Uterus (tissue), 4 donors: ENCODE results near the gene GRK3. TPM values are rescaled to one million over a fixed set of nuclear protein-coding genes. Genes with fewer than 3 reads are reported as not detected.

Experiments used
- DNase-seq, 2 donors: peaks; one replicate each; pipeline ENCODE4 v3.0.0-alpha.2; 2019 to 2020
- H3K27ac ChIP-seq, 2 donors: fragments of 200-600 bp; sonication (generic); 1 replicate in 1 of 2; 2 replicates in 1 of 2; pipeline ENCODE4 v1.5.1; 2016 to 2018
- H3K27me3 ChIP-seq, 2 donors: fragments of 200-600 bp; sonication (generic); one replicate each; pipeline ENCODE4 v1.5.1; 2018 to 2019; ENCODE audit warnings: control low read depth in 1 of 2
- H3K36me3 ChIP-seq, 2 donors: fragments of 200-600 bp; sonication (generic); one replicate each; pipeline ENCODE4 v1.5.1; 2019; ENCODE audit warnings: control low read depth in 1 of 2
- H3K4me1 ChIP-seq, 2 donors: fragments of 200-600 bp; sonication (generic); one replicate each; pipeline ENCODE4 v1.5.1; 2018 to 2019; ENCODE audit warnings: control low read depth in 1 of 2
- H3K4me3 ChIP-seq, 2 donors: fragments of 200-600 bp; sonication (generic); 1 replicate in 1 of 2; 2 replicates in 1 of 2; pipeline ENCODE4 v1.5.1; 2018 to 2019; ENCODE audit warnings: mild to moderate bottlenecking in 1 of 2
- H3K9me3 ChIP-seq, 2 donors: fragments of 200-600 bp; sonication (generic); one replicate each; pipeline ENCODE4 v1.5.1; 2019; ENCODE audit warnings: control low read depth in 1 of 2
- POLR2A ChIP-seq, 2 donors: fragments of 450-650 bp; IDR thresholded peaks; one replicate each; pipeline ENCODE4 v1.6.1; 2016; ENCODE audit warnings: antibody characterized with exemption in 2 of 2, mild to moderate bottlenecking in 1 of 2, moderate library complexity in 1 of 2
- intact Hi-C: fragments of 100-400 bp; cut with DNase I; formaldehyde crosslinking; loops from one replicate; pipeline ENCODE4 v1.15.1; 2023; ENCODE audit warnings: low total_unique reads
- total RNA-seq, 4 donors: library from RNA; depleted of rRNA in 3 of 4; stranded (reverse); fragments of >200 nt in 3 of 4; gene quantifications; one replicate each; pipeline versions ENCODE4 v1.1.0 to v1.2.4, GENCODE V29; 2014 to 2023
- TF ChIP-seq, protein P1 (sequence below), 4 experiments: fragments of 200-600 bp in 2 of 4; fragments of 450-650 bp in 2 of 4; sonication (generic) in 2 of 4; IDR thresholded peaks; one replicate each; pipeline ENCODE4 v1.5.1; 2016 to 2019; ENCODE audit warnings: antibody characterized with exemption in 4 of 4, mild to moderate bottlenecking in 2 of 4, moderate library complexity in 1 of 4
- donor health status: DM: yes; HTN: yes; CAD: no.

The GRK3 gene
- total RNA-seq, 4 donors from 2014 or later, result 1.3 to 15.8 (median 8.9) TPM

DNA sequence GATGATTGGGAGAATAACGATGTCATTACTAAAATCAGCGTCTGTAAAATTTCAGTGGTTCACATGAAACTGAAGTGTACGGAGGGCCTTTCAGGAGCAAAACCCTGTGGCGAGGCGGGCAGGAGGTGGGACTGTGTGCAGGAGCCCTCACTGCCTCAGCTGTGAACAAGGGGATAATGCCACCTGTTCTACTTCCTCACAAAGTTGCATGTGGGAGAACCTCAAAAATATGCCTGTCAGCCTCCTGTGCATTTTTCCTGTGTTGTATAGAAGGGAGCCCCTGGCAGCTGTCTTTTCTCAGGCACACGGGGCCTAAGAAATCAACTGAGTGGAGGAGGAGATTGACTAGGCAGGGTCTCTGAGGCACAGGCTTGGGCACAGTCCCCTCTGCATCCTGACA lies 134.5 kb downstream of the GRK3 start:
- TF ChIP-seq POLR2A (IDR thresholded peaks at IDR 0.05), result no peak
- TF ChIP-seq, protein P1, sequence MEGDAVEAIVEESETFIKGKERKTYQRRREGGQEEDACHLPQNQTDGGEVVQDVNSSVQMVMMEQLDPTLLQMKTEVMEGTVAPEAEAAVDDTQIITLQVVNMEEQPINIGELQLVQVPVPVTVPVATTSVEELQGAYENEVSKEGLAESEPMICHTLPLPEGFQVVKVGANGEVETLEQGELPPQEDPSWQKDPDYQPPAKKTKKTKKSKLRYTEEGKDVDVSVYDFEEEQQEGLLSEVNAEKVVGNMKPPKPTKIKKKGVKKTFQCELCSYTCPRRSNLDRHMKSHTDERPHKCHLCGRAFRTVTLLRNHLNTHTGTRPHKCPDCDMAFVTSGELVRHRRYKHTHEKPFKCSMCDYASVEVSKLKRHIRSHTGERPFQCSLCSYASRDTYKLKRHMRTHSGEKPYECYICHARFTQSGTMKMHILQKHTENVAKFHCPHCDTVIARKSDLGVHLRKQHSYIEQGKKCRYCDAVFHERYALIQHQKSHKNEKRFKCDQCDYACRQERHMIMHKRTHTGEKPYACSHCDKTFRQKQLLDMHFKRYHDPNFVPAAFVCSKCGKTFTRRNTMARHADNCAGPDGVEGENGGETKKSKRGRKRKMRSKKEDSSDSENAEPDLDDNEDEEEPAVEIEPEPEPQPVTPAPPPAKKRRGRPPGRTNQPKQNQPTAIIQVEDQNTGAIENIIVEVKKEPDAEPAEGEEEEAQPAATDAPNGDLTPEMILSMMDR (IDR thresholded peaks at IDR 0.05), result no peak
- intact Hi-C loops, result no loop called here
- H3K9me3 ChIP-seq, result no peaks in the 10 kb centered on the region
- DNase-seq, result no peak
- H3K4me1 ChIP-seq, result no peaks in the 10 kb centered on the region
- H3K4me3 ChIP-seq, result no peak overlapping the region
- H3K27ac ChIP-seq, result no peak overlapping the region
- no peaks in the 10 kb centered on the region for H3K36me3 ChIP-seq
- H3K27me3 ChIP-seq, result no peaks in the 10 kb centered on the region

DNA sequence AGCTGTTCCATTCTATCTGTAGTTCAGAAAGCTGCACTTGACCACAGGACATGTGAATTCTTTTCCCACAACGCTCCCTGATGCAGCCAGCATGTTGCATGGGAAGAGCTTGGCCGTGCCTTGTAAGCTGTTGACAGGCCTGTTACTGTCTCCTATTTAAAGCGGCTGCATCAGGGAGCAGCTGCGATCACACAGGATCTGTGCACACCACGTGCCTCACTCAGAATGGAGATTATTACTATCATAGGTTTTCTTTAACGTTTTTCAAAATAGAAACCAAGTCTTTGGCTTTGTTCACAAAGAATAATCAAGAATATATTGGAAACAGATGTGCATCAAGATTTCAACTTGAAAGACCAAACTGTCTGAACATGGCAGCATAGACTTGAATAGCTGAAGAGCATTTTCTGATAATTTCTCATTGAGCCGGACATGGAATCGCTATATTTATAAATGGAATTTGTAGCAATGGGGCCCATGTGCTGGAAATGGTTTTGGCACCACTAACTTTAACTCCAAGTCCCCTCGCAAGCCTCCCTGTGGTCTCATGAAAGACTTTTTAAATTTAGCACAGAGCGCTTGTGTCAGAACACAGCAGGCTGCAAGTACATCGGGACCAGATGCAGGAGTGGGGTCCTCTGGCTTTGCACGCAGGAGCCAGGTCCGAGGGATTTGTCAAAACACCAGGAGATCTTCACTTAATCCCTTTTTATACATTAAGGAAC lies 136.7 kb downstream of the GRK3 start:
- peak in 1 of 2 donors; percentile 46 for DNase-seq
- no peaks in the 10 kb centered on the region for H3K4me1 ChIP-seq
- TF ChIP-seq POLR2A (IDR thresholded peaks at IDR 0.05), result no peak
- TF ChIP-seq, protein P1 (IDR thresholded peaks at IDR 0.05), result no peak
- H3K4me3 ChIP-seq, result no peak overlapping the region
- intact Hi-C loops, result loop anchor here (10.0 kb wide), 1 partner anchor 236 kb away; no protein-coding TSS in a partner anchor
- no peaks in the 10 kb centered on the region for H3K9me3 ChIP-seq
- H3K27me3 ChIP-seq, result no peaks in the 10 kb centered on the region
- no peak overlapping the region for H3K27ac ChIP-seq
- no peaks in the 10 kb centered on the region for H3K36me3 ChIP-seq

DNA sequence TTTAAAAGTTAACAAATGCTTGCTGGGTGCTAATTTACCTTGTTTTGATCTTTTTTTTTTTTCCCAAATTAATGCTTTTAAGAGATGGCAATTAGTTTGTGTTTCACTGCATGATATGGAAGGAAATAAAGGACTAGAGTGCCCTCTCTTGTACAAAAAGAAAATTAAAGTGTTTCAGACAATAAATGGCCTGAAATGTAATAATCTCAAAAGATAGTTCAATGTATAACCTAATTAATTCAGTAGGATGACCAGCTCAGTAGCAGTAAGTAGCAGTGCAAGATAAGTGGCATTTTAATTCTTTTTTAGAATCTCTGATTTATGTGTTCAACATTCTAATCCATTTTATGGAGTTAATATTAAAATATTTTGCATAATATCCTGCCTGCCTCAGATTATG lies 137.6 kb downstream of the GRK3 start:
- no peak for DNase-seq
- Histone ChIP-seq H3K4me1 (no peaks in the 10 kb centered on the region), H3K27ac (no peak overlapping the region), H3K9me3 (no peaks in the 10 kb centered on the region), H3K27me3 (no peaks in the 10 kb centered on the region), H3K4me3 (no peak overlapping the region), H3K36me3 (no peaks in the 10 kb centered on the region)
- TF ChIP-seq, protein P1 (IDR thresholded peaks at IDR 0.05), result peak; percentile 32 to 55 (median 50)
- TF ChIP-seq POLR2A (IDR thresholded peaks at IDR 0.05), result no peak
- intact Hi-C loops, result loop anchor here (10.0 kb wide), 1 partner anchor 237 kb away; no protein-coding TSS in a partner anchor

DNA sequence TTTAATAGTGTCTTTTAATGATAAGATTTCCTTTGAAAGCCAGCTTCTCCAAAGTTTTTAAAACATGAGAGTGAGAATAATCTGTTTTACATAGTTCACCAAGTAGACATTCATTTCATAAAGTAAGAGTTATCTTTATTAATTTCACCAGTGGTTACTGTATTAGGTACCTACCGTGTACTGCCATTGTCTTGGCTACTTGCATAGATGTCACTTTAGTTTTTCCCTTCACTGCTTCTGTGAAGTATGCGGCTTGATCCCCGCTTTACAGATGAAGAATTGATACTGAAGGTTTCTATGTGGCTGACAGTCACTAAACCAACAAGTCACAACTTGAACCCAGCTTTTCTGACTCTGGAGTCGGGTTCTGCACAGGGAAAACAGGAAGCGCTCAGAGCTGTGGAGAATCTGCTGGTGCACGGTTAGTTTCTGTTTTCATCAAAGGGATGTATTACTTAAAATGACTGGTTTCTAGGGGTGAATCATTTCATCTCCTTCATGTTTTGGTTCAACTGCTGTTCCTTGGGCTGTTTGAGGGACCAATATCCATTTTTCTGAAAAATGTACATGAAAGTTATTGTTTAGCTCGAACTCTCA lies 138.2 kb downstream of the GRK3 start:
- intact Hi-C loops, result loop anchor here (10.0 kb wide), 1 partner anchor 238 kb away; no protein-coding TSS in a partner anchor
- DNase-seq, result no peak
- no peak overlapping the region for H3K27ac ChIP-seq
- TF ChIP-seq, protein P1 (IDR thresholded peaks at IDR 0.05), result no peak
- no peak for TF ChIP-seq POLR2A (IDR thresholded peaks at IDR 0.05)
- H3K4me3 ChIP-seq, result no peak overlapping the region
- no peaks in the 10 kb centered on the region for H3K36me3 ChIP-seq
- no peaks in the 10 kb centered on the region for H3K9me3 ChIP-seq
- H3K4me1 ChIP-seq, result no peaks in the 10 kb centered on the region
- H3K27me3 ChIP-seq, result no peaks in the 10 kb centered on the region

DNA sequence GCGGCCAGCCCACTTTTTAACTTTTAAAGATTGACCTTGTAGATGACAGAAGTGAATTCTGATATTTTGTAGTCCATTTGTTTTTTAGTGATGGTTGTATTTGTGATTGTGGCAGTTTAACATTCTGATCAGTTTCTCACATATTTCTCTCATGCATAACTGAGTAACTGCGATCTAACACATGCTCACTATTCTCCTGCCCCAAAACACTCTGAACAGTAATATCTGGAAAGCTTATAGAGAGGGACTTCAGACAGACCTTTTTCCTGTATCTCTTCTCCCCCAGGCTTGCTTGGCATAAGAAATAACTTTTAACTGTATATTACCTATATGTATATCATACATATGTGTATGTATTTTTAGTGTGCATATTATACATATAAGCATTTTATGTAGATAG lies 140.2 kb downstream of the GRK3 start:
- H3K27ac ChIP-seq, result no peak overlapping the region
- H3K36me3 ChIP-seq, result no peaks in the 10 kb centered on the region
- H3K9me3 ChIP-seq, result no peaks in the 10 kb centered on the region
- TF ChIP-seq, protein P1 (IDR thresholded peaks at IDR 0.05), result no peak
- TF ChIP-seq POLR2A (IDR thresholded peaks at IDR 0.05), result no peak
- no peak for DNase-seq
- no peak overlapping the region for H3K4me3 ChIP-seq
- no peaks in the 10 kb centered on the region for H3K4me1 ChIP-seq
- H3K27me3 ChIP-seq, result no peaks in the 10 kb centered on the region
- intact Hi-C loops, result loop anchor here (10.0 kb wide), 1 partner anchor 240 kb away; no protein-coding TSS in a partner anchor
